HEK293 (cell line): ENCODE data around the gene EYS.

Experiments
- CTCF ChIA-PET: fragments of 350-600 bp; formaldehyde crosslinking; extraction: SDS; loops from one replicate; lab custom pipeline; 2021; ENCODE audit warnings: antibody characterized with exemption; lab: Yijun Ruan, JAX
- POLR2A ChIA-PET: fragments of 300-600 bp; formaldehyde crosslinking; extraction: SDS; loops from one replicate; lab custom pipeline; 2020; ENCODE audit warnings: antibody characterized with exemption, inconsistent platforms; lab: Yijun Ruan, JAX
- H3K27ac ChIP-seq: fragments of 200-500 bp; sonication (Bioruptor generic); 2 replicates; pipeline ENCODE4 v1.5.1; 2014; ENCODE audit warnings: low read depth, low read length, control low read depth, inconsistent platforms; ENCODE audit errors: extremely low read depth
- H3K36me3 ChIP-seq, 2 experiments: fragments of 200-500 bp in 1 of 2; sonication (Bioruptor generic) in 1 of 2; 1 replicate in 1 of 2; 2 replicates in 1 of 2; pipeline ENCODE4 v1.5.1; 2014 to 2017; ENCODE audit warnings: inconsistent platforms in 2 of 2, low read length in 2 of 2; ENCODE audit not compliant: control insufficient read depth in 2 of 2, insufficient read depth in 1 of 2
- H3K4me1 ChIP-seq: fragments of 200-500 bp; sonication (Bioruptor generic); 2 replicates; pipeline ENCODE4 v1.5.1; 2014; ENCODE audit warnings: mild to moderate bottlenecking, low read length, inconsistent platforms; ENCODE audit not compliant: control insufficient read depth, insufficient read depth
- H3K4me3 ChIP-seq: 2 replicates; pipeline ENCODE4 v1.5.1; 2011; ENCODE audit warnings: low read depth, mild to moderate bottlenecking, control low read depth, low read length, moderate library complexity
- H3K9me3 ChIP-seq: fragments of 200-500 bp; sonication (Bioruptor generic); 2 replicates; pipeline ENCODE4 v1.5.1; 2014; ENCODE audit warnings: low read depth, low read length, inconsistent platforms; ENCODE audit not compliant: control insufficient read depth, insufficient read depth
- FEZF1 ChIP-seq: fragments of 450-650 bp; formaldehyde crosslinking; IDR thresholded peaks from 2 replicates; pipeline ENCODE4 v1.5.1; 2016; ENCODE audit warnings: missing biosample characterization, missing genetic modification characterization
- HOXD13 ChIP-seq: sonication (generic); formaldehyde crosslinking; IDR thresholded peaks from 2 replicates; pipeline ENCODE4 v1.8.0; 2022; ENCODE audit warnings: missing genetic modification reagents, borderline replicate concordance
- KLF16 ChIP-seq: fragments of 450-650 bp; formaldehyde crosslinking; IDR thresholded peaks from 2 replicates; pipeline ENCODE4 v1.5.1; 2017; ENCODE audit warnings: missing biosample characterization, missing genetic modification characterization
- KLF8 ChIP-seq: fragments of 450-650 bp; formaldehyde crosslinking; IDR thresholded peaks from 2 replicates; pipeline ENCODE4 v1.5.1; 2016; ENCODE audit warnings: missing biosample characterization, missing genetic modification characterization
- OVOL3 ChIP-seq: fragments of 450-650 bp; formaldehyde crosslinking; IDR thresholded peaks from 2 replicates; pipeline ENCODE4 v1.5.1; 2016; ENCODE audit warnings: missing biosample characterization, missing genetic modification characterization
- PBX3 ChIP-seq: sonication (generic); formaldehyde crosslinking; IDR thresholded peaks from 2 replicates; pipeline ENCODE4 v1.8.1; 2022; ENCODE audit warnings: mild to moderate bottlenecking, moderate library complexity, missing genetic modification reagents
- PRDM1 ChIP-seq: fragments of 450-650 bp; formaldehyde crosslinking; IDR thresholded peaks from 2 replicates; pipeline ENCODE4; 2016; ENCODE audit warnings: missing biosample characterization, missing genetic modification characterization
- SALL2 ChIP-seq: fragments of 450-650 bp; formaldehyde crosslinking; IDR thresholded peaks from 2 replicates; pipeline ENCODE4 v1.5.0; 2017; ENCODE audit warnings: missing biosample characterization, mild to moderate bottlenecking, missing genetic modification characterization, borderline replicate concordance
- SP3 ChIP-seq: fragments of 450-650 bp; formaldehyde crosslinking; IDR thresholded peaks from 2 replicates; pipeline ENCODE4 v1.5.1; 2016; ENCODE audit warnings: missing biosample characterization, missing genetic modification characterization
- ZEB2 ChIP-seq: fragments of 450-650 bp; formaldehyde crosslinking; IDR thresholded peaks from 2 replicates; pipeline ENCODE4 v1.5.1; 2016; ENCODE audit warnings: missing biosample characterization, missing genetic modification characterization
- ZNF114 ChIP-seq: fragments of 450-650 bp; formaldehyde crosslinking; IDR thresholded peaks from 2 replicates; pipeline ENCODE4 v1.5.0; 2017; ENCODE audit warnings: missing biosample characterization, missing genetic modification characterization
- ZNF121 ChIP-seq: fragments of 450-650 bp; formaldehyde crosslinking; IDR thresholded peaks from 2 replicates; pipeline ENCODE4 v1.5.1; 2016; ENCODE audit warnings: missing biosample characterization, missing genetic modification characterization
- ZNF140 ChIP-seq: fragments of 450-650 bp; formaldehyde crosslinking; IDR thresholded peaks from 2 replicates; pipeline ENCODE4 v1.5.1; 2016; ENCODE audit warnings: missing biosample characterization, missing genetic modification characterization
- ZNF335 ChIP-seq: fragments of 450-650 bp; formaldehyde crosslinking; conservative IDR thresholded peaks from 2 replicates; pipeline ENCODE4 v1.5.1; 2016; ENCODE audit warnings: missing biosample characterization, missing genetic modification characterization
- ZNF473 ChIP-seq: fragments of 450-650 bp; formaldehyde crosslinking; IDR thresholded peaks from 2 replicates; pipeline ENCODE4 v1.5.1; 2017; ENCODE audit warnings: missing biosample characterization, missing genetic modification characterization
- ZNF530 ChIP-seq: fragments of 450-650 bp; formaldehyde crosslinking; IDR thresholded peaks from 2 replicates; pipeline ENCODE4 v1.5.1; 2016; ENCODE audit warnings: low read depth, missing biosample characterization, missing genetic modification characterization
- ZNF585B ChIP-seq: fragments of 450-650 bp; formaldehyde crosslinking; IDR thresholded peaks from 2 replicates; pipeline ENCODE4 v1.5.1; 2016; ENCODE audit warnings: missing biosample characterization, missing genetic modification characterization
- ZNF776 ChIP-seq: fragments of 450-650 bp; formaldehyde crosslinking; IDR thresholded peaks from 2 replicates; pipeline ENCODE4 v1.5.0; 2017; ENCODE audit warnings: missing biosample characterization, missing genetic modification characterization, borderline replicate concordance
- ZSCAN16 ChIP-seq: fragments of 450-650 bp; formaldehyde crosslinking; IDR thresholded peaks from 2 replicates; pipeline ENCODE4 v1.5.1; 2016; ENCODE audit warnings: missing biosample characterization, missing genetic modification characterization
- TF ChIP-seq, protein P1 (sequence below): fragments of 450-650 bp; formaldehyde crosslinking; IDR thresholded peaks from 2 replicates; pipeline ENCODE4 v1.5.1; 2016; ENCODE audit warnings: missing biosample characterization, missing genetic modification characterization
- TF ChIP-seq, protein P2 (sequence below): fragments of 450-650 bp; IDR thresholded peaks from 2 replicates; pipeline ENCODE4 v1.5.1; 2018; ENCODE audit warnings: missing biosample characterization, mild to moderate bottlenecking, missing genetic modification characterization
- TF ChIP-seq, protein P3 (sequence below): fragments of 450-650 bp; formaldehyde crosslinking; IDR thresholded peaks from 2 replicates; pipeline ENCODE4 v1.5.1; 2016; ENCODE audit warnings: missing biosample characterization, missing genetic modification characterization
- TF ChIP-seq, protein P4 (sequence below): fragments of 450-650 bp; formaldehyde crosslinking; IDR thresholded peaks from 2 replicates; pipeline ENCODE4 v1.5.1; 2017; ENCODE audit warnings: missing biosample characterization, missing genetic modification characterization

The EYS gene

DNA sequence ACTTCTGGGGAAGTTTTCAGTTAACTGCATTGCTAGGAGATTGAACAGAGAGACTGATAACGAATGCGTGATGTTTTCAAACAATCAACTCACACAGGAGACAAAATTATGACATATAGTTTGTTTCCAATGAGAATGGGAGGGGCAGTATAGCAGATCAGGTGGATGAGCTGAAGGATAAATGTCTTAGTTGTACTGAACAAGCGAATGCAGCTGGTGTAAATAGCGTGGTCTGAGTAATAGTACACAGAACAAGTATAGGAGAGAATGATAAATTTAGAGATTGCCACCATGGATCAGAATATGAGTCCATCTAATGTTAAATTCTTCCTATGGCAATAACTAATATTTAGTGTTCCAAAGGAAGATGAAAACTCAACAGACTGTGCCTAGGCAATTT lies 858.6 kb downstream of the EYS start:
- H3K36me3 ChIP-seq: no peaks in the 10 kb centered on the region
- ChIA-PET POLR2A (no interaction called here), CTCF (no interaction called here)
- no peaks in the 10 kb centered on the region for H3K9me3 ChIP-seq
- no peak overlapping the region for H3K27ac ChIP-seq
- H3K4me1 ChIP-seq: no peaks in the 10 kb centered on the region
- H3K4me3 ChIP-seq: no peak overlapping the region
- TF ChIP-seq ZNF121 (tag by site-specific recombination) (no peak), ZNF530 (no peak), ZNF473 (tag by site-specific recombination) (no peak), ZSCAN16 (tag by site-specific recombination) (no peak), HOXD13 (CRISPR knock-in tag) (no peak), PBX3 (no peak), SP3 (tag by site-specific recombination) (no peak), ZNF585B (tag by site-specific recombination) (no peak), ZEB2 (no peak), SALL2 (tag by site-specific recombination) (no peak), OVOL3 (no peak), ZNF776 (tag by site-specific recombination) (no peak)
- TF ChIP-seq, protein P1, sequence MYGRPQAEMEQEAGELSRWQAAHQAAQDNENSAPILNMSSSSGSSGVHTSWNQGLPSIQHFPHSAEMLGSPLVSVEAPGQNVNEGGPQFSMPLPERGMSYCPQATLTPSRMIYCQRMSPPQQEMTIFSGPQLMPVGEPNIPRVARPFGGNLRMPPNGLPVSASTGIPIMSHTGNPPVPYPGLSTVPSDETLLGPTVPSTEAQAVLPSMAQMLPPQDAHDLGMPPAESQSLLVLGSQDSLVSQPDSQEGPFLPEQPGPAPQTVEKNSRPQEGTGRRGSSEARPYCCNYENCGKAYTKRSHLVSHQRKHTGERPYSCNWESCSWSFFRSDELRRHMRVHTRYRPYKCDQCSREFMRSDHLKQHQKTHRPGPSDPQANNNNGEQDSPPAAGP: no peak

DNA sequence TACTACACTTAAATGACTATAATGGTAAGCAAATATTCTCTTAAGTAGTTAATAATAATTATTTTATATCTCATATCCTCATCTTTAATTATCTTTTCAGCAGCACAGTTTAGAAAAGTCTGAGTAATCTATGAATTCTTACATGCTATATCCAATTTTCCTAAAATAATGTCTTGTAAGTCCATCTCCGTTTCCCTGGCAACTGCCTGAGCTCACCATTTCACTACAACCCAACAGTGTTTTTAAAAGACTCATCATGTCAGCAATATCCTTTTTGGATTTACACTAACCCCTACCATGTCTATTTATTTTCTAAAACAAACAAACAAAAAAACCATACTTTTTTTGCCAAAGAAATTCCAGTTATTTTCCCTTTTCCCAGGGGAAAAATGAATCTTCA lies 859.6 kb downstream of the EYS start:
- POLR2A ChIA-PET: no interaction called here
- Histone ChIP-seq H3K4me1 (no peaks in the 10 kb centered on the region), H3K27ac (no peak overlapping the region), H3K9me3 (no peaks in the 10 kb centered on the region), H3K36me3 (no peaks in the 10 kb centered on the region), H3K4me3 (no peak overlapping the region)
- TF ChIP-seq FEZF1 (tag by site-specific recombination): no peak
- TF ChIP-seq, protein P2, sequence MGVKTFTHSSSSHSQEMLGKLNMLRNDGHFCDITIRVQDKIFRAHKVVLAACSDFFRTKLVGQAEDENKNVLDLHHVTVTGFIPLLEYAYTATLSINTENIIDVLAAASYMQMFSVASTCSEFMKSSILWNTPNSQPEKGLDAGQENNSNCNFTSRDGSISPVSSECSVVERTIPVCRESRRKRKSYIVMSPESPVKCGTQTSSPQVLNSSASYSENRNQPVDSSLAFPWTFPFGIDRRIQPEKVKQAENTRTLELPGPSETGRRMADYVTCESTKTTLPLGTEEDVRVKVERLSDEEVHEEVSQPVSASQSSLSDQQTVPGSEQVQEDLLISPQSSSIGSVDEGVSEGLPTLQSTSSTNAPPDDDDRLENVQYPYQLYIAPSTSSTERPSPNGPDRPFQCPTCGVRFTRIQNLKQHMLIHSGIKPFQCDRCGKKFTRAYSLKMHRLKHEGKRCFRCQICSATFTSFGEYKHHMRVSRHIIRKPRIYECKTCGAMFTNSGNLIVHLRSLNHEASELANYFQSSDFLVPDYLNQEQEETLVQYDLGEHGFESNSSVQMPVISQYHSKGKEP (tag by site-specific recombination): no peak
- TF ChIP-seq, protein P3, sequence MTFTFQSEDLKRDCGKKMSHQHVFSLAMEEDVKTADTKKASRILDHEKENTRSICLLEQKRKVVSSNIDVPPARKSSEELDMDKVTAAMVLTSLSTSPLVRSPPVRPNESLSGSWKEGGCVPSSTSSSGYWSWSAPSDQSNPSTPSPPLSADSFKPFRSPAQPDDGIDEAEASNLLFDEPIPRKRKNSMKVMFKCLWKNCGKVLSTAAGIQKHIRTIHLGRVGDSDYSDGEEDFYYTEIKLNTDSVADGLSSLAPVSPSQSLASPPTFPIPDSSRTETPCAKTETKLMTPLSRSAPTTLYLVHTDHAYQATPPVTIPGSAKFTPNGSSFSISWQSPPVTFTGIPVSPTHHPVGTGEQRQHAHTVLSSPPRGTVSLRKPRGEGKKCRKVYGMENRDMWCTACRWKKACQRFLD (tag by site-specific recombination): no peak
- CTCF ChIA-PET: no interaction called here

- ChIA-PET POLR2A (no interaction called here), CTCF (no interaction called here)
- H3K9me3 ChIP-seq: no peaks in the 10 kb centered on the region
- H3K4me3 ChIP-seq: no peak overlapping the region
- no peak for TF ChIP-seq ZNF140 (tag by site-specific recombination)
- TF ChIP-seq ZNF114 (tag by site-specific recombination): no peak
- no peak for TF ChIP-seq KLF16 (tag by site-specific recombination)
- TF ChIP-seq PRDM1 (tag by site-specific recombination): no peak
- TF ChIP-seq, protein P4, sequence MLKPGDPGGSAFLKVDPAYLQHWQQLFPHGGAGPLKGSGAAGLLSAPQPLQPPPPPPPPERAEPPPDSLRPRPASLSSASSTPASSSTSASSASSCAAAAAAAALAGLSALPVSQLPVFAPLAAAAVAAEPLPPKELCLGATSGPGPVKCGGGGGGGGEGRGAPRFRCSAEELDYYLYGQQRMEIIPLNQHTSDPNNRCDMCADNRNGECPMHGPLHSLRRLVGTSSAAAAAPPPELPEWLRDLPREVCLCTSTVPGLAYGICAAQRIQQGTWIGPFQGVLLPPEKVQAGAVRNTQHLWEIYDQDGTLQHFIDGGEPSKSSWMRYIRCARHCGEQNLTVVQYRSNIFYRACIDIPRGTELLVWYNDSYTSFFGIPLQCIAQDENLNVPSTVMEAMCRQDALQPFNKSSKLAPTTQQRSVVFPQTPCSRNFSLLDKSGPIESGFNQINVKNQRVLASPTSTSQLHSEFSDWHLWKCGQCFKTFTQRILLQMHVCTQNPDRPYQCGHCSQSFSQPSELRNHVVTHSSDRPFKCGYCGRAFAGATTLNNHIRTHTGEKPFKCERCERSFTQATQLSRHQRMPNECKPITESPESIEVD (tag by site-specific recombination): no peak
- TF ChIP-seq ZNF335 (tag by site-specific recombination): no peak
- no peak for TF ChIP-seq KLF8 (tag by site-specific recombination)
- TF ChIP-seq ZNF585B (tag by site-specific recombination): no peak
- H3K36me3 ChIP-seq: no peaks in the 10 kb centered on the region
- H3K27ac ChIP-seq: no peak overlapping the region
- no peaks in the 10 kb centered on the region for H3K4me1 ChIP-seq
These were observed 868.3 kb downstream of the EYS start for GRCh38 chr6:64838726-64839125.
